H1 (cell line): ENCODE measurements around the gene CEBPA. TPM values are rescaled to one million over a fixed set of nuclear protein-coding genes. Genes with fewer than 3 reads are reported as not detected.

Experiments
- ATF3 ChIP-seq: IDR thresholded peaks from 2 replicates; pipeline ENCODE4 v1.6.1; 2011; ENCODE audit warnings: low read depth, mild to moderate bottlenecking, low read length; ENCODE audit not compliant: insufficient read depth
- CBX8 ChIP-seq: fragments of 300-800, 300-1000 bp; sonication (generic); IDR thresholded peaks from 2 replicates; pipeline ENCODE4 v1.7.1; 2016; ENCODE audit warnings: low read depth, low read length, borderline replicate concordance
- GTF2F1 ChIP-seq: IDR thresholded peaks from 2 replicates; pipeline ENCODE4 v1.6.1; 2012; ENCODE audit warnings: low read depth, low read length, improper control_type of control experiment, borderline replicate concordance
- KDM5A ChIP-seq: fragments of 200-600 bp; IDR thresholded peaks from 2 replicates; pipeline ENCODE4 v1.7.1; 2012; ENCODE audit warnings: mild to moderate bottlenecking, low read length, inconsistent platforms, mixed read lengths
- TBP ChIP-seq: IDR thresholded peaks from 2 replicates; pipeline ENCODE4 v1.6.1; 2011; ENCODE audit warnings: low read depth, low read length, improper control_type of control experiment
- polyA plus RNA-seq, 7 experiments: library from polyadenylated mRNA; depleted of rRNA in 3 of 7; stranded (reverse) in 5 of 7; unstranded in 2 of 7; fragments of >200 nt in 5 of 7; fragments of 200-250 nt in 2 of 7; gene quantifications; 1 replicate in 5 of 7; 2 replicates in 1 of 7; 4 replicates in 1 of 7; pipeline versions ENCODE4 v1.2.1 to v1.2.3, GENCODE V29; 2011 to 2013; ENCODE audit warnings: missing spikeins in 2 of 7, mixed read lengths in 2 of 7
- total RNA-seq: library from RNA; stranded (reverse); fragmentation: NEBNext Ultra II Directional; extraction: Animal tissue kit (Norgen Biotek cat#: 25700); gene quantifications from 2 replicates; pipeline ENCODE4 v1.2.1, GENCODE V29; 2021
- TF ChIP-seq, protein P1 (sequence below): IDR thresholded peaks from 2 replicates; pipeline ENCODE4 v1.6.1; 2012; ENCODE audit warnings: inconsistent platforms

The CEBPA gene
- total and polyA plus RNA-seq, 2 of the 8 experiments (the other 6 are each of a cell fraction or from before 2014, with no cell fraction given): 2.0 to 2.7 TPM

GRCh38 chr19:33273065-33273736, 29.1 kb downstream of the CEBPA start (continued):
- TF ChIP-seq KDM5A (no peak), TBP (no peak), ATF3 (no peak), CBX8 (no peak), GTF2F1 (no peak)
- TF ChIP-seq, protein P1, sequence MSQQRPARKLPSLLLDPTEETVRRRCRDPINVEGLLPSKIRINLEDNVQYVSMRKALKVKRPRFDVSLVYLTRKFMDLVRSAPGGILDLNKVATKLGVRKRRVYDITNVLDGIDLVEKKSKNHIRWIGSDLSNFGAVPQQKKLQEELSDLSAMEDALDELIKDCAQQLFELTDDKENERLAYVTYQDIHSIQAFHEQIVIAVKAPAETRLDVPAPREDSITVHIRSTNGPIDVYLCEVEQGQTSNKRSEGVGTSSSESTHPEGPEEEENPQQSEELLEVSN: no peak
